Measurements from ENCODE around the gene CNPY2.

DNA sequence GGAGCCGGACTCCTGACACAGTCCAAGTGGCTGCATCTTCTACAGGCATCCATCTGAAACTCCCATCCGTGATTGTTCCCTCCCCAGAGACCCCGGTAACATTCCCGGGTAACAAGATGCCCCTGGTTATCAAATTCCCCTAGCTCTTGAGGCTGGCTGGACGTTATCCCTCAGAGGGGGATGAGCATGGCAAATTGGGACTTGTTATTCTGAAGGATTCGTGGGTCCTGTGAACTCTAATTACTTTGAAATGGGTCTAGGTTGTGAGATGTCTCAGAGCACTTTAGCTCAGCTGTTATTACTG lies 18.7 kb upstream of the CNPY2 start:
- TF ChIP-seq, protein P1, sequence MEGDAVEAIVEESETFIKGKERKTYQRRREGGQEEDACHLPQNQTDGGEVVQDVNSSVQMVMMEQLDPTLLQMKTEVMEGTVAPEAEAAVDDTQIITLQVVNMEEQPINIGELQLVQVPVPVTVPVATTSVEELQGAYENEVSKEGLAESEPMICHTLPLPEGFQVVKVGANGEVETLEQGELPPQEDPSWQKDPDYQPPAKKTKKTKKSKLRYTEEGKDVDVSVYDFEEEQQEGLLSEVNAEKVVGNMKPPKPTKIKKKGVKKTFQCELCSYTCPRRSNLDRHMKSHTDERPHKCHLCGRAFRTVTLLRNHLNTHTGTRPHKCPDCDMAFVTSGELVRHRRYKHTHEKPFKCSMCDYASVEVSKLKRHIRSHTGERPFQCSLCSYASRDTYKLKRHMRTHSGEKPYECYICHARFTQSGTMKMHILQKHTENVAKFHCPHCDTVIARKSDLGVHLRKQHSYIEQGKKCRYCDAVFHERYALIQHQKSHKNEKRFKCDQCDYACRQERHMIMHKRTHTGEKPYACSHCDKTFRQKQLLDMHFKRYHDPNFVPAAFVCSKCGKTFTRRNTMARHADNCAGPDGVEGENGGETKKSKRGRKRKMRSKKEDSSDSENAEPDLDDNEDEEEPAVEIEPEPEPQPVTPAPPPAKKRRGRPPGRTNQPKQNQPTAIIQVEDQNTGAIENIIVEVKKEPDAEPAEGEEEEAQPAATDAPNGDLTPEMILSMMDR (conservative IDR thresholded peaks at IDR 0.05 in 1 of 2, IDR thresholded peaks at IDR 0.05 in 1 of 2; ENCODE audit: extremely low read depth in 1 of 2, insufficient read depth in 1 of 2, low read depth in 1 of 2, low read length in 2 of 2): no peak
- no peak for TF ChIP-seq EZH2 (IDR thresholded peaks at IDR 0.05; ENCODE audit: borderline replicate concordance, low read length)

Data from mammary epithelial cell (primary cell).